Stimulated activated CD8-positive, alpha-beta memory T cell treated with anti-CD3 and anti-CD28 coated beads, Interleukin-7, amount 100 ng/mL, for 4 hours (primary cell): ENCODE results near the gene SLC12A4.
"Not testable (repeated sequence)": the region's sequence is repeated elsewhere in the genome, so short reads cannot be mapped to it uniquely, and the experiment has no call there.

Experiments used
- DNase-seq, 2 donors: peaks; one replicate each; pipeline ENCODE4 v3.0.0-alpha.2; 2020; ENCODE audit warnings: low read depth in 2 of 2

Gene SLC12A4

GRCh38 chr16:67941469-67942199, 26.8 kb downstream of the SLC12A4 start:
- DNase-seq, result no peak

GRCh38 chr16:67940446-67941089, 27.9 kb downstream of the SLC12A4 start:
- no peak for DNase-seq

- DNase-seq, result peak in 1 of 2 donors; percentile 26
Observed at GRCh38 chr16:67939507-67940445, 28.7 kb downstream of the SLC12A4 start.

GRCh38 chr16:67937713-67938112, 30.7 kb downstream of the SLC12A4 start:
- not testable (repeated sequence) for DNase-seq

GRCh38 chr16:67936880-67937605, 31.4 kb downstream of the SLC12A4 start:
- DNase-seq, result peak; percentile 67 to 76

GRCh38 chr16:67936124-67936879, 32.1 kb downstream of the SLC12A4 start, which contains the start of gene PSMB10:
TSS of gene PSMB10 (minus strand) at chr16:67936850. CDS start at chr16:67936749, 101 bp downstream.
- DNase-seq, result no peak

- DNase-seq, result peak; percentile 93 to 95
Observed at GRCh38 chr16:67935402-67936123, 32.9 kb downstream of the SLC12A4 start.

- DNase-seq, result no peak
Observed at GRCh38 chr16:67935101-67935401, 33.4 kb downstream of the SLC12A4 start.

- no peak for DNase-seq
Observed at GRCh38 chr16:67934306-67935100, 33.9 kb downstream of the SLC12A4 start.

- no peak for DNase-seq
Observed at GRCh38 chr16:67933805-67934204, 34.6 kb downstream of the SLC12A4 start.

- DNase-seq, result no peak
Observed at GRCh38 chr16:67932462-67932840, 36.0 kb downstream of the SLC12A4 start.

- DNase-seq, result no peak
Observed at GRCh38 chr16:67931712-67932461, 36.5 kb downstream of the SLC12A4 start, which contains the start of gene CTRL. TSS of gene CTRL (minus strand) at chr16:67931862. CDS start at chr16:67931852, 10 bp downstream.

- no peak for DNase-seq
Observed at GRCh38 chr16:67930678-67931211, 37.7 kb downstream of the SLC12A4 start.

- DNase-seq, result no peak
Observed at GRCh38 chr16:67930191-67930590, 38.2 kb downstream of the SLC12A4 start.

GRCh38 chr16:67928561-67929364, 39.7 kb downstream of the SLC12A4 start:
- peak; percentile 55 to 61 for DNase-seq

GRCh38 chr16:67928147-67928546, 40.3 kb downstream of the SLC12A4 start:
- no peak for DNase-seq
